ENCODE measurements around the gene MTG2.

The MTG2 gene

GRCh38 chr20:62163485-62163865, 19.4 kb upstream of the MTG2 start:
- DNase-seq (ENCODE audit: low spot score), result no peak

DNA sequence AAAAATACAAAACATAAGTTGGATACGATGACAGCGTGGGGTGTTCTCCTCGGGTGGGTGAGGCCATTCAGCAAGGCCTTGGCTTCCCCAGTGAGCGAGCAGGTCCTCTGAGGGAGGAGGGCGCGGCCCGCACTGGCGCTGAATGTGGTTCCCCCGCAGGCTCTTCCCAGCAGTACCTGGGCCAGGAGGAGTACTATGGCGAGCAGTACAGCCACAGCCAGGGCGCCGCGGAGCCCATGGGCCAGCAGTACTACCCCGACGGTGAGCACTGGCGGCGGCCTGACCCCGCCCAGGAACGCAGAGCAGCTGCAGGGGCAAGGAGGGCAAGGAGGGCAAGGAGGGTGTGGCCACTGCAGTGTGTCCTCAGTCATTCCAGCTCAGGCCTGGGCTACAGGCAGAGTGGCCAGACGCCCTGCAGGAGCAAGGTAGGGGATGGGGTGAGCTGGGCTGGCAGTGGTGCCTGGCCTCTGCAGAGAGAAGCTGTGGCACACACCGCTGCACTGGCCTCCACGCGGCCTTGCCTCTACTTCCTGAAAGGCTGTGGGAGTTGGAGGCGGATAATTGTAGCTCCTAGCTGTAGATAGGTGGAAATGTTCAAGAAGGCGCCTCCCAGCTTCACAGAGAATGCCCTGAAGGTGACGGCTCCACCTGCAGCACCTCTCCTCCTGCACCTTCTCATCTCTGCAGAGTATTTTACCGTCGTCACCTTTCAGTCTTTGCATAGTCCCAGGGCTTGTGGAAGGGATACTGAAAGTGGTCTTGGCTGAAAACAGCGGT, 18.7 kb upstream of the MTG2 start:
- no peak for DNase-seq (ENCODE audit: low spot score)

DNA sequence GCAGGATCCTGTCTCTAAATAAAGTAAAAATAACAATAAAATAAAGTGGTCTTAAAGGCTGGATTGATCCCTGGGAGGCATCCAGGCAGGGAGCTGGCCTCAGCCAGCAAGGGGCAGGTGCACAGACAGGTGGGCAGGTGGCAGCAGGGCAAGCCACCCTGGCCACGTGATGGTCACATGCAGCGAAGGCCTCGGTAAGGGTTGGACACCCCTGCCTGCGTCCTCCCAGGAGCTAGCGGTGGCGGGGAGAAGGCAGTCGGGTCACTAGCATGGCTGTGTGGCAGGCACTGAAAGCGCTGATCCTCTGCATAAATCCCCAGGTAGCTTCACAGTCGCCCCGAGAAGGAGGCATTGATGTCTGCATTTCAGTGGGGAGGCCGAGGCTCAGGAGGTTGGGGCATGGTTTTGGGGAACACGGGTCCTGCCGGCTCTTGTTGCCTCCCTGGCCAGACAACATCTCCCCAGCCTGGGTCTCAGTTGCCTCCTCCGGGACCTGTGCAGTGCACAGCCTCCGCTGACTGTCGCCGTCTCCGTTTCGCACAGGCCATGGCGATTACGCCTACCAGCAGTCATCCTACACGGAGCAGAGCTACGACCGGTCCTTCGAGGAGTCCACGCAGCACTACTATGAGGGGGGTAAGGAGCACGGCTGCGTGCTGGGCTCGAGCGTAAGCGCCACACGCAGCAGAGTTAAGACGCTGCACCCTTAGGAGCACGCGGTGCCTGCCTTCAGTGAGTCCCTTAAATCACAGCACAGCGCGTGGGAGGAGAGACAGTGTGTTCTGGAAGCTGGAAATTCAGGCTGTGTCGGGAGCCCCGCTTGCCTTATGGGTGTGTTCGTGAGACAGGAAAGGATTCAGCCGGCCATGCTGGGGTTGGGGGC, 17.7 kb upstream of the MTG2 start:
- no peak for DNase-seq (ENCODE audit: low spot score)

DNA sequence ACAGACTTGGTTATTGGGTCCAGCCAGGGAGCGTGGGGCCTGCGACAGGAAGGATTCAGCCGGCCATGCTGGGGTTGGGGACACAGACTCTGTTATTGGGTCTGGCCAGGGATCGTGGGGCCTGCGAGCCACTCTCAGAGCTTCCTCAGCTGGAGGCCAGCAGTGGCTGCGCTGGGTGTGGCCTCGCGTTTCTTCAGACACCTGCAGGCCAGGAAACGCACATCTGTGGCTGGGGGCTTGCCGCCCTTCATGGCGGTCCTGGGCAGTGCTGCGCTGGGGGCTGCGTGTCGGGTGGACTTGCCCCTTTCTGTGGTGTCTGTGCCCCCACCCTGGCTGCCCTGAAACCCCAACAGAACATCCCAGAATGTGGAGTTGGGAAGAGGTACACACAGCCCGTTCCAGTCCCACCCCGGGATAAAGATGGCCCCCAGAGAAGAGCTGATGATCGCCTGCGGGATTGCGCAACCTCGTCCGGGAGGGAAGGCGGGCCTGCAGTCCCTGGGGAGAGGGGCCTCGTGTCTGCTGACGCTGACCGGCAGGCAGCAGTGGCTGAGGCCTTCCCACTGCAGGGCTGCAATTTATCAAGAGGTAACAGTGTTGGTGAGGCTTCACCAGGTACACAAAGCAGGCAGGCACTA, 16.9 kb upstream of the MTG2 start:
- DNase-seq (ENCODE audit: low spot score), result no peak

- no peak for DNase-seq (ENCODE audit: low spot score)
These were observed 15.4 kb upstream of the MTG2 start for GRCh38 chr20:62167474-62167873.

DNA sequence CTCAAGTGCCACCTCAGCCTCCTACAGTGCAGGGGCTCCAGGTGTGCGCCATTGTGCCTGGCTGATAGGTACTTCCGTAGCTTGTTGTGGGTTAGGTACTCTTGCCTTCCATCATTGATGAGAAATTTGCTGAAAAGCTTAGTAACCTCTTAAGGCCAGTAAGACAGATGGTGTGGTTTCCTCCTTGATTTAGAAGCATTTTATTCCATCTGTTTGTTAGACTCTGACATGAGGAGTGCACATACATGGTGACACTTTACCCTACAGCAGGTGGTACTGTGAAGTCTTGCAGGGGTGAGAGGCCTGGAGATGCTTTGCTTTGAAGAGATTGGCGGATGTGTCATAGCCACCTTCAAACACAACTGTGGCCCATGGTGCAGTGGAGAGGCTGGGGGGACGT, 14.8 kb upstream of the MTG2 start:
- no peak for DNase-seq (ENCODE audit: low spot score)

DNA sequence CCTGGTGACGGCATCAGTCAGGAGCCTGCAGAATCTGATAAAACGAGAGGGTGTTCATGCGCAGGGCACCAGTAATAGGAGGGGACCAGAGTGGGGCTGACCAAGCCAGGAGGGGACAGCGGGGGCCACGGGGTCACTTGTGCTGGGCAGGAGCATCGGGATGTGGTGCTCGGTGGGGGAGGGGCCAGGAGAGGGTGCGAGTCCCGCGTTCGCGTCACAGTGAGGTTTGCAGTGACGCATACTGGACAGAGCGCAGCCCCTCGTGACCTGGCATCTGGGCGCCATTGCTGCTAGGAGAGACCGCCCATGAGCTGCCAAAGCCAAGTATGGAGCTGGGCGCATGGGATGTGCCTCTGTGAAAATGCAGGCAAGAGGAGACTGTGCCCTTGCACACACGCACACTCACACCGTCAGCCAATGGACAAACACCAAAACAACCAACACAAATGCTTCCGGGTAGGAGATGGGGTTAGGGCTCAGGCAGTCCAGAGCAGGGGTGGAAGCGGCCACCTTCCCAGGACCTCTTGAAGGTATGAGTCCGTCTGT, 13.9 kb upstream of the MTG2 start:
- DNase-seq (ENCODE audit: low spot score), result no peak

DNA sequence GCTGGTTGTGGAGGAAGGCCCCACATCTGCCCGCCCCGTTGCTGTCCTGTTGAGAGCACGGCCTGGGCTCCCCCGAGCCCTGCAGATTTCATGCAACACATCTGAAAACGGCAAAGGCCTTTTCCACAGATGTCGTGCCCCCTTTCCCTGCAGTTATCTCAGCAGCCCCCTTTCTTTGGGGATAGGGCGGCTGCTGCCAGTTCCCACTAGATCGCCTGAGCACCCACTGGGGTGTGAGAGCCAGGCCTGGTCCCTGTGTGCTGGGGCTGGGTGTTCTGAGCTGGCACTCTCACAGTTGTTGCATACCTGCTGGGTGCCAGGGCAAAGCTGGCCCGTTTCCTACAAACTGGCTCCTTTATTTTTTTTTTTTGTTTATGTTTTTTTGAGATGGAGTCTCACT, 12.3 kb upstream of the MTG2 start:
- no peak for DNase-seq (ENCODE audit: low spot score)

DNA sequence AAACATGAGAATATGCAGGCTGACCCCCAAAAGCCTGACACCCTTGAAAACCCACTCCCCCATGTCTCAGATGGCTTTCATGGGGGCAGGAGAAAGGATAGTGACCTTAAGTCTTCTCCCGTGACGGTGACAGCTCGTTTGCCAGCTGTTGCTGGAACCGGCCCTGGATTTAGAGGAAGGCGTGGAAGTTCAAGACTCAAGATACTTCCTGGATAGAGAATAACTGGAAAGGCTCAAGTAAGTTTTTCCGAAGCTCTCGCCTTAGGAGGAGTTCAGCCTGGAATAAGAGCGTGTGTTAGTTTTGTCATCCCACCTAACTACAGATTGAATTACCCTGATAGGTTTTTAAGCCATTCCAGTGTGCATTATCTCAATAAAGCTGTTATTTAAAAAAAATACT, 11.6 kb upstream of the MTG2 start:
- DNase-seq (ENCODE audit: low spot score), result no peak

GRCh38 chr20:62172666-62173065, 10.2 kb upstream of the MTG2 start:
- DNase-seq (ENCODE audit: low spot score), result no peak

DNA sequence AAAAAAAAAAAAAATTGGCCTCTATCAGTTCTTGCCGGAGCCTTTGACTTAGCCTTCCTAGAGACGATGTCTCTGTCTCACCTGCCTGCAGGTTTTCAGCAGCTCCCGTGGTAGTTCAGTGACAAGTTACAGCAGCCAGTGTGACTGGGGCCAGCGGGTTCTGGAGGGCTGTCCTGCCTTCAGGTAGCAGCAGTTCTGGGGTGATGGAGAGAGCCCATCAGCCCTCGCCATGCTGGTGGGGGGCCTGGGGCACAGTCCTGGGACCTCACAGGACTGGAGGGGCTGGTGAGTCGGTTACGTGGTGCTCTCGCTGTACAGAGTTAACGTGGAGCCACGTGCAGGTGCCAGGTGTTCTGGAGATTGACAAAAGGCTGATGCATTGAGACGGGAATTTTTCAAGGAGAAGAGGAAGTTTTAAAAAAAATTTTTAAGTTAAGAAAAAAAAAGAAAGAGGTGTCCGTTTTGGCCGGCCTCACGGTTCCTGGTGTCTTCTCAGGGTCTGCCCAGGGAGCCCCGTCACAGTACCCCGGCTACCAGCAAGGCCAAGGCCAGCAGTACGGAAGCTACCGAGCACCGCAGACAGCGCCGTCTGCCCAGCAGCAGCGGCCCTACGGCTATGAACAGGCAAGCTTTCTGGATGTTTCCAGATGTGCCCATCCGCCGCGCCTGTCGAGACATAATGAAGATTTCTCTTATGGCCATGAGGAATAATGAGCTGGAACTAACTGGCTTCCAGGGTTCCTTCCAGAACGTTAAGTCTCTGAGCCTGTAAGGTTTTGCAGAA, 8.6 kb upstream of the MTG2 start:
- no peak for DNase-seq (ENCODE audit: low spot score)

DNA sequence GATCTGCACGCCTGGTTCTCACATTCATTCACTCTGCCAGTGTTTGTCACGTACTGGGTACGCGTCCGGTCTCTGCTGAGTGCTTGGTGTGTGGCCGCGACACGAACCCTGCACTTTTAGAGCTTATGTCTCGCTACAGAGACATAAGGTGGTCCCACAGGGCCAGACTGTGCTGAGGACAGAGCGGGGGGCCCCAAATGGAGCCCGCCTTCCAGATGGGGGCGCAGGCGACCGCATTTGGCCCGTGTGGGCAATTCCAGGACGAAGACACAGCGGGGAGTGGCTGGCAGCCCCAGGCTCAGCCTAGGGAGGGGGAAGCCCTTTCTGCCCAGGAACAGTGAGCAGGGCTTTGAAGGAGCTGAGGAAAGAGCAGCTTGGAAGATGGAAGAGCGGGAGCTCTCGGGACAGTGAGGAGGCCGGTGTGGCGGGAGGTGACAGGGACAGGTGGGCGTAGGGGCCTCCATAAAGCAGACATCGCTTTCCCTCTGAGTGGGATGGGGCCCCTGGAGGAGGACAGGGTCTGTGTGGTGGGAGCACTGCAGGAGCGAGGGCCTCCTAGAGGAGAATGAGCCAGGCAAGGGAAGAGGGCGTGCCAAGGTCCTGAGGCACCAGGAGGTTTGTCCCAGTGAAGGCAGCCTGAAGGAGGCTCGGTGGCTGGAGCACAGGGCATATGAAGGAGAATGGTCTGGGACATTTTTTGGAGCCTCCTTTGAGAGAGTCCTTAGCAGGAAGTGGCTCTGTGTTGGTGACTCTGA, 7.8 kb upstream of the MTG2 start:
- no peak for DNase-seq (ENCODE audit: low spot score)

DNA sequence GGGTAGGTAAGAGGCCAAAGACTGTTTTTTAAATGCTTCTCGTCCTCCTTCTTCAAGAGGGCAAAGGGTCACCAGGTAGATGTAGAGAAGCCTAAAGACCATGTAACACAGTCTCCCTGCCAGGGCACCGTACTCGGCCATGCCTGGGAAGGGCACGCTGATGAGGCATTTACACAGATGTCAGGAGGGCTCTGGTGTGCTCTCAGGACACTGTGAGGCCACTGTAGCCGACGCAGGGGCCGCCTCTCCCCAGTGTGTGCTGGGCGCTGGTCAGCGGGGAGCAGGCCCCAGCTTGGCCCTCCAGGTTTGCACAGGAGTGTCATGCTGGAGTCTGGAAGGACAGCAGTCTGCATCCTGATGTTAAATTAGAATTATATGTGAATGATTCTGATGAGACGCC, 7.1 kb upstream of the MTG2 start:
- no peak for DNase-seq (ENCODE audit: low spot score)

- no peak for DNase-seq (ENCODE audit: low spot score)
These were observed 6.0 kb upstream of the MTG2 start for GRCh38 chr20:62176866-62177265.

DNA sequence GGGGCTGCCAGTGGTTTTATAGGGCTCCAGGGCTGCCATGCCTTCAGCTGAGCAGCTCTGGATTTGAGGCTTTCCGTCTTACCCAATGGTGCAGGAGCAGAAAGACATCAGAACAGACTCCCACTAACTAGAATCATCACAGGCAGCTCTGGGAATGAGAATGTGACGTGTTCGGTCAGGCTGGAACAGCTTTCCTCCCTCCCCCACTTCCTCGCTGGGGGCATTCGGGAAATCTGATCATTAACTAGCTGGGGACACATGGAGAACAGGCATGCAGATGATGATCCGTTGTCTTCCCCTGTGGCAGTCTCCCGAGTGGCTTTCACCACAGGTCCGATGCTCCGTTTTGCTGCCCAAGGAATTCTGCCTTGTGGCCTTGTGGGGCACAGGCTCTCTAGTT, 5.5 kb upstream of the MTG2 start:
- DNase-seq (ENCODE audit: low spot score), result no peak

DNA sequence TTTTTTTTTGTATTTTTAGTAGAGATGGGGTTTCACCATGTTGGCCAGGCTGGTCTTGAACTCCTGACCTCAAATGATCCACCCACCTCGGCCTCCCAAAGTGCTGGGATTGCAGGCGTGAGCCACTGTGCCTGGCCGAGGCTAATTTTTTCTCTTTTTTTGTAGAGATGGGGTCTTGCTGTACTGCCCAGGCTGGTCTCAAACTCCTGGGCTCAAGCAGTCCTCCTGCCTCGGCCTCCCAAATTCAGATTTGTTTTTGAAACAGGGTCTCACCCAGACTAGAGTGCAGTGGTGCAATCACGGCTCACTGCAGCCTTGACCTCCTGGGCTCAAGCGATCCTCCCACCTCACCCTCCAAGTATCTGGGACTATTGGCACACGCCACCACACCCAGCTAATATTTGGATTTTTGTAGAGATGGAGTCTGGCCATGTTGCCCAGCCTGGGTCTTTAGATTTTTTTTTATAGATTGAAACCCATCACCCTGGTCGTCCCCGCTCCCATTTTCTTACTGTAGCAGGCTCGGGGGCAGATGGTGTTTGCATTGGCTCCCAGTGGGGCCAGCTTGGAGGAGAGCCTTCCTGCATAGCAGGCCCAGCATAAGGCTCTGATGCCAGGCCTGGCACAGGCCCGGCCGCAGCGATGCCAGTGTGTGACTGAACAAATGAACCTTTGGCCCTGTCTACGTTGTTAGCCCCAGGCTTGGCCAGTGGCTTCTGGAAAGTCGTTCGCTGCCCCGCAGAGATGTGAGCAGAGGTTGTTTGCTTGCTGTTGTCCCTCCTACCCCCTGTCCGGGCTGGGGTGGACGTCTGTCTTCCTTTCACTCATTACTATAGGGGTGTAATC, 4.3 kb upstream of the MTG2 start:
- DNase-seq (ENCODE audit: low spot score), result no peak

DNA sequence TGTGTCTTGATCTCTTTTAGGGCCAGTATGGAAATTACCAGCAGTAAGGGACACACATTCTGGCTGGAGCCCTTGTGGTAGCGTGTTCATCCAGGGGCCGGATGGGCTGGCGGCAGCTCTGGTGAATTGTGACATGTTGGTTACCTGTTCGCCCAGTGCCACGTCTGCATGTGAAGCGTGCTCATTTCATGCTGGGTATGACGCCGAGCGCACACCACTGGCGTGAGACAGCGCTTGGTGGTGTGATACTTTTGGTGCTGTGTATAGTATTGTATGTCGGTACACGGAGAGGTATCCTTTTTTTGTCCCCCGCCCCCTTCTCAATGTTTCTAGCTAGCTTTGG, 3.7 kb upstream of the MTG2 start:
- DNase-seq (ENCODE audit: low spot score), result no peak

GRCh38 chr20:62181808-62182207, 1.0 kb upstream of the MTG2 start:
- DNase-seq (ENCODE audit: low spot score), result no peak

- no peak for DNase-seq (ENCODE audit: low spot score)
These were observed 756 bp downstream of the MTG2 start for GRCh38 chr20:62183426-62184142.

DNA sequence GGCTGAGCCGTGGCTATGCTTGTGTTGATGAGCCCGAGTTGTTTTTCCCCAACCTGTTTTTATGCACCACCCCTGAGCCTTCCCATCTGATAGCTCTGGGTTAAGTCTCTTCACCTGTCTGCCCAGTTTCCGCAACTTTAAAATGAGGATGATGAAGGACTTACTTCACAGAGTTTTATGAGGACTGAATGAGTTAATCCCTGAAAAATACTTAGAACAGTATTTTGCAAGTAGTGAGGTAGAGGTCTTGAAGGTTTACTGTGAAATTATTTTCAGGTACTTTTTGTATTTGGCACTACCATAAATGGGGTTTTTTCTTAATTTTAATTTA, 3.2 kb downstream of the MTG2 start:
- DNase-seq (ENCODE audit: low spot score), result no peak

All from CD4-positive, alpha-beta T cell treated with Interleukin-6 at 100 ng/mL for 8 hours (primary cell).